ENCODE results near the gene FAM3D. TPM values are rescaled to one million over a fixed set of nuclear protein-coding genes. Genes with fewer than 3 reads are reported as not detected.

The FAM3D gene
- total and polyA plus RNA-seq, 9 of the 15 experiments (the other 6 are each of a cell fraction or from before 2014, with no cell fraction given): not detected

GRCh38 chr3:58609990-58610389 lies 56.6 kb downstream of the FAM3D start (continued):
- TF ChIP-seq PRDM10 (IDR thresholded peaks at IDR 0.05; ENCODE audit: partially characterized antibody): peak; percentile 96
- TF ChIP-seq ELK3 (CRISPR knock-in tag; IDR thresholded peaks at IDR 0.05): no peak
- peak; percentile 56 for TF ChIP-seq ATF7 (IDR thresholded peaks at IDR 0.05)
- TF ChIP-seq FOSL1 (tag; conservative IDR thresholded peaks at IDR 0.05): no peak
- no peak for TF ChIP-seq EZH2 (IDR thresholded peaks at IDR 0.05; ENCODE audit: borderline replicate concordance, low read depth, low read length)
- no peak for TF ChIP-seq ZBTB34 (CRISPR knock-in tag; IDR thresholded peaks at IDR 0.05)
- no peak for TF ChIP-seq E4F1 (CRISPR knock-in tag; IDR thresholded peaks at IDR 0.05; ENCODE audit: borderline replicate concordance)
- no peak for TF ChIP-seq IRF2 (CRISPR knock-in tag; IDR thresholded peaks at IDR 0.05)
- no peak for TF ChIP-seq TAF15 (IDR thresholded peaks at IDR 0.05; ENCODE audit: low read depth, low read length)
- TF ChIP-seq POLR2B (IDR thresholded peaks at IDR 0.05; ENCODE audit: low read depth, partially characterized antibody): no peak
- TF ChIP-seq SRSF1 (IDR thresholded peaks at IDR 0.05; ENCODE audit: low read depth, low read length): no peak
- no peak for TF ChIP-seq MNT (conservative IDR thresholded peaks at IDR 0.05)
- no peak for TF ChIP-seq SMARCC2 (IDR thresholded peaks at IDR 0.05; ENCODE audit: low read depth)
- TF ChIP-seq ILF3 (IDR thresholded peaks at IDR 0.05; ENCODE audit: borderline replicate concordance): no peak
- TF ChIP-seq MTF1 (CRISPR knock-in tag; IDR thresholded peaks at IDR 0.05; ENCODE audit: borderline replicate concordance): no peak
- TF ChIP-seq ZNF316 (IDR thresholded peaks at IDR 0.05): peak; percentile 89

Data from K562 (cell line).